Fibroblast of the aortic adventitia (primary cell): ENCODE results near the gene EVA1C. TPM values are rescaled to one million over a fixed set of nuclear protein-coding genes. Genes with fewer than 3 reads are reported as not detected.

Source experiments
- DNase-seq: peaks from one replicate; pipeline ENCODE4 v3.0.0-alpha.2; 2010; ENCODE audit warnings: low read depth
- H3K4me3 ChIP-seq: 2 replicates; pipeline ENCODE4 v1.5.1; 2011; ENCODE audit warnings: low read depth, mild to moderate bottlenecking, control low read depth, low read length, moderate library complexity
- CTCF ChIP-seq: IDR thresholded peaks from 2 replicates; pipeline ENCODE4 v1.5.1; 2011; ENCODE audit warnings: mild to moderate bottlenecking, low read length, control low read depth, inconsistent platforms; ENCODE audit not compliant: insufficient read depth
- total RNA-seq: library from RNA; depleted of rRNA; stranded (reverse); fragments of >200 nt; gene quantifications from 2 replicates; pipeline ENCODE4 v1.2.3, GENCODE V29; 2012; ENCODE audit warnings: low replicate concordance

Gene EVA1C
- total RNA-seq, 1 donor: 14.5 TPM

DNA sequence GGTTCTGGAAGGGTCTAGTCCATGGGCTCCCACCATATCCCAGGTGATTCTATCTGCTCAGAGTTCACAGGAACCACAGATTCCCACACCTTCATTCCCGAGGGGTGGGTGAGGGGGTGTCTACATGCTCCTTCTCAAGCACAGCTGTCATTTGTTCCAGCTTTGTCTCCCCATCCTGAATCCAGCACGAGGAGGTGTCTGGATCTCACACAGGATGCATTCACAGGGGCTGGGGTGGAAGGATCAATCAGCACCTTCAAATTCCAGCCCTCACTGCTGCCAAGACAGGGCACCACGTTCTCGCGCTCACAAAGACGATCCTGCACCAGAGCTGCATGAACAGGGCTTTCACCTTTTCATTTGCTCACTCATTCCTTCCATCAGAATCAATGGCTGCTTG, 120.1 kb downstream of the EVA1C start:
- no peak for TF ChIP-seq CTCF
- DNase-seq: no peak
- no peak overlapping the region for H3K4me3 ChIP-seq

DNA sequence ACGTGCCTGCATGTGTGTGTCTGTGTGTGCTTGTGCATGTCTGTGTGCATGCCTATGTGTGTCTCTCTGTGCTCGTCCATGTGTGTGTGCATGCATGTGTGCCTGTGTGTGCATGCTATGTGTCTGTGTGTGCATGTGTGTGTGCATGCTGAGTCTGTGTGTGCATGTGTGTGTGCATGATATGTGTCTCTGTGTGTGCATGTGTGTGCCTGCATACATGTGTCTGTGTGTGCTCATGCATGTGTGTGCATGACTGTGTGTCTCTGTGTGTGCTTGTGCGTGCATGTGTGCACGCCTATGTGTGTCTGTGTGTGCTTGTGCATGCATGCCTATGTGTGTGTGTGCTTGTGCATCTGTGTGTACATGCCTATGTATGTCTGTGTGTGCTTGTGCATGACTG, 120.5 kb downstream of the EVA1C start:
- H3K4me3 ChIP-seq: no peak overlapping the region
- TF ChIP-seq CTCF: no peak
- no peak for DNase-seq

GRCh38 chr21:32533611-32534010, 121.1 kb downstream of the EVA1C start:
- no peak for TF ChIP-seq CTCF
- no peak overlapping the region for H3K4me3 ChIP-seq
- DNase-seq: no peak

DNA sequence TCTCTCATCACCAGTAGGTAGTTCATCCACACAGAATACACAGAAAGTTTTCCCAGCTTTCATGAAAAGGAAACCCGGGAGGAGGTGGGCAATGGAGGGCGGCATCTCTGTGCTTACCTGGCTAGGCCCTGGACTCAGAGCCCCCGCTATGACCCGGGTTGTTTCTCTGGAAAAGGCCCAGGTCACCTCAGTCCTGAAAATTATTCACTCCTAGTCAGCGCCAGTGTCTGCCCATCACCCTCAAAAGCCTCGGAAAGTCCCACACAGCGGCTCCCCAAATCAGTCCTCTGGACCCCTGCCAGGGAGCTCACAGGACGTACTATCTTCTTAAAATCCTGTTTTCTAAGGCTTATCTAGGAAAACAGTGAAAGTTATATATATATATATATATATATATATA, 121.6 kb downstream of the EVA1C start:
- no peak overlapping the region for H3K4me3 ChIP-seq
- TF ChIP-seq CTCF: no peak
- DNase-seq: no peak

- no peak for TF ChIP-seq CTCF
- DNase-seq: no peak
- no peak overlapping the region for H3K4me3 ChIP-seq
Observed at GRCh38 chr21:32535612-32536011, 123.1 kb downstream of the EVA1C start.

- no peak for TF ChIP-seq CTCF
- H3K4me3 ChIP-seq: no peak overlapping the region
- DNase-seq: no peak
Observed at GRCh38 chr21:32537569-32537881, 125.0 kb downstream of the EVA1C start.

DNA sequence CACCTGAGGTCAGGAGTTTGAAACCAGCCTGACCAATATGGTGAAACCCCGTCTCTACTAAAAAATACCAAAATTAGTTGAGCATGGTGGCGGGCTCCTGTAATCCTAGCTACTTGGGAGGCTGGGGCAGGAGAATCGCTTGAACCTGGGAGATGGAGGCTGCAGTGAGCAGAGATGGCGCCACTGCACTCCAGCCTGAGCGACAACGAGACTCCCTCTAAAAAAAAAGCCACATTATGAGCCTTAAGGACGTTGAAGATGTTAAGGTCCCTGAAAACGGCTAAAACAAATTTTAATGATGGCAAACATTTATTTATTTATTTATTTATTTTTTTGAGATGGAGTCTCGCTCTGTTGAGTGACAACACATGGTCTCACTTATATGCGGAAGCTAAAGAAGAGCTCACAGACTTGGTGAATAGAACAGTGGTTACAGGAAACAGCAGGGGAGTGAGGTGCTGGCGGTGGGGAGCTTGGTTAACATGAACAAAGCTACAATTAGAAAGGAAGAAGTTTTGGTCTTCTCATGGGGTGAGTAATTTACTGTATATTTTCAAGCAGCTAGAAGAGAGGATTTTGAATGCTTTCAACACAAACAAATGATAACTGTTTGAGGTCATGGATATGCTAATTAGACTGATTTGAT, 125.8 kb downstream of the EVA1C start:
- DNase-seq: no peak
- TF ChIP-seq CTCF: no peak
- no peak overlapping the region for H3K4me3 ChIP-seq
